T-helper 2 cell treated with Interferon-gamma antibody and Interleukin-4, amounts not matched to agents 5 μg/mL and 100 μg/mL, for 36 hours (primary cell): ENCODE measurements around the gene IGFALS.
"Not testable (repeated sequence)": the region's sequence is repeated elsewhere in the genome, so short reads cannot be mapped to it uniquely, and the experiment has no call there.

Experiments
- DNase-seq: peaks from one replicate; pipeline ENCODE4 v3.0.0; 2021; ENCODE audit warnings: low spot score
- H3K27ac Mint-ChIP-seq: one replicate; pipeline ENCODE4 v1.8.0; 2021; ENCODE audit warnings: mild to moderate bottlenecking, mixed read lengths
- H3K27me3 Mint-ChIP-seq: one replicate; pipeline ENCODE4 v1.8.0; 2021; ENCODE audit warnings: low read depth, mixed read lengths
- H3K36me3 Mint-ChIP-seq: one replicate; pipeline ENCODE4 v1.8.0; 2021; ENCODE audit warnings: low read depth, mixed read lengths
- H3K4me1 Mint-ChIP-seq: one replicate; pipeline ENCODE4 v1.8.0; 2021; ENCODE audit warnings: low read depth, mixed read lengths
- H3K4me3 Mint-ChIP-seq: one replicate; pipeline ENCODE4 v1.8.0; 2022; ENCODE audit warnings: mild to moderate bottlenecking, moderate library complexity, mixed read lengths
- H3K9me3 Mint-ChIP-seq: one replicate; pipeline ENCODE4 v1.8.0; 2021; ENCODE audit warnings: mixed read lengths

The IGFALS gene

GRCh38 chr16:1809281-1809801, 15.8 kb upstream of the IGFALS start:
- Mint-ChIP-seq H3K9me3 (no peaks in the 10 kb centered on the region), H3K4me3 (no peak overlapping the region), H3K4me1 (peaks cover 6% of the 10 kb centered on the region), H3K36me3 (peaks cover 21% of the 10 kb centered on the region), H3K27me3 (no peaks in the 10 kb centered on the region), H3K27ac (no peak overlapping the region)
- no peak for DNase-seq

- no peak for DNase-seq
- Mint-ChIP-seq H3K4me3 (no peak overlapping the region), H3K36me3 (peaks cover 21% of the 10 kb centered on the region), H3K9me3 (no peaks in the 10 kb centered on the region), H3K4me1 (peaks cover 6% of the 10 kb centered on the region), H3K27ac (no peak overlapping the region), H3K27me3 (no peaks in the 10 kb centered on the region)
Observed at GRCh38 chr16:1808691-1809090, 15.2 kb upstream of the IGFALS start.

GRCh38 chr16:1807626-1808025, 14.1 kb upstream of the IGFALS start:
- no peak overlapping the region for H3K27ac Mint-ChIP-seq
- H3K9me3 Mint-ChIP-seq, result no peaks in the 10 kb centered on the region
- H3K4me1 Mint-ChIP-seq, result peaks cover 2% of the 10 kb centered on the region
- H3K27me3 Mint-ChIP-seq, result no peaks in the 10 kb centered on the region
- no peak for DNase-seq
- peaks cover 15% of the 10 kb centered on the region for H3K36me3 Mint-ChIP-seq
- no peak overlapping the region for H3K4me3 Mint-ChIP-seq

GRCh38 chr16:1800701-1801100, 7.2 kb upstream of the IGFALS start:
- no peak overlapping the region for H3K4me3 Mint-ChIP-seq
- peaks cover 13% of the 10 kb centered on the region for H3K9me3 Mint-ChIP-seq
- DNase-seq, result no peak
- peaks cover 2% of the 10 kb centered on the region for H3K36me3 Mint-ChIP-seq
- no peaks in the 10 kb centered on the region for H3K4me1 Mint-ChIP-seq
- no peaks in the 10 kb centered on the region for H3K27me3 Mint-ChIP-seq
- no peak overlapping the region for H3K27ac Mint-ChIP-seq

GRCh38 chr16:1799263-1799662, 5.8 kb upstream of the IGFALS start:
- not testable (repeated sequence) for H3K27me3 Mint-ChIP-seq, H3K4me3 Mint-ChIP-seq, H3K27ac Mint-ChIP-seq, H3K4me1 Mint-ChIP-seq, H3K36me3 Mint-ChIP-seq, DNase-seq
- H3K9me3 Mint-ChIP-seq, result peaks cover 13% of the 10 kb centered on the region

- Mint-ChIP-seq H3K9me3 (peaks cover 13% of the 10 kb centered on the region), H3K4me3 (no peak overlapping the region), H3K27me3 (no peaks in the 10 kb centered on the region), H3K27ac (no peak overlapping the region), H3K36me3 (peaks cover 4% of the 10 kb centered on the region), H3K4me1 (no peaks in the 10 kb centered on the region)
- DNase-seq, result no peak
Observed at GRCh38 chr16:1794908-1795666, 1.6 kb upstream of the IGFALS start.

- DNase-seq, result no peak
- H3K27me3 Mint-ChIP-seq, result no peaks in the 10 kb centered on the region
- no peak overlapping the region for H3K4me3 Mint-ChIP-seq
- H3K36me3 Mint-ChIP-seq, result peaks cover 4% of the 10 kb centered on the region
- H3K4me1 Mint-ChIP-seq, result no peaks in the 10 kb centered on the region
- H3K27ac Mint-ChIP-seq, result no peak overlapping the region
- H3K9me3 Mint-ChIP-seq, result peaks cover 10% of the 10 kb centered on the region
Observed at GRCh38 chr16:1794221-1794871, 841 bp upstream of the IGFALS start.

GRCh38 chr16:1792836-1793577, 498 bp downstream of the IGFALS start:
- Mint-ChIP-seq H3K9me3 (peaks cover 3% of the 10 kb centered on the region), H3K36me3 (peaks cover 6% of the 10 kb centered on the region), H3K27me3 (no peaks in the 10 kb centered on the region), H3K27ac (no peak overlapping the region), H3K4me1 (no peaks in the 10 kb centered on the region), H3K4me3 (no peak overlapping the region)
- DNase-seq, result no peak

- no peak overlapping the region for H3K4me3 Mint-ChIP-seq
- H3K27me3 Mint-ChIP-seq, result no peaks in the 10 kb centered on the region
- H3K9me3 Mint-ChIP-seq, result peaks cover 1% of the 10 kb centered on the region
- H3K27ac Mint-ChIP-seq, result no peak overlapping the region
- H3K4me1 Mint-ChIP-seq, result no peaks in the 10 kb centered on the region
- DNase-seq, result no peak
- peaks cover 4% of the 10 kb centered on the region for H3K36me3 Mint-ChIP-seq
Observed at GRCh38 chr16:1791943-1792812, 1.3 kb downstream of the IGFALS start.

- Mint-ChIP-seq H3K4me1 (no peaks in the 10 kb centered on the region), H3K27ac (no peak overlapping the region), H3K27me3 (no peaks in the 10 kb centered on the region), H3K36me3 (peaks cover 3% of the 10 kb centered on the region), H3K9me3 (no peaks in the 10 kb centered on the region), H3K4me3 (no peak overlapping the region)
- no peak for DNase-seq
Observed at GRCh38 chr16:1791256-1791942, 2.1 kb downstream of the IGFALS start.

GRCh38 chr16:1790611-1791255, 2.8 kb downstream of the IGFALS start:
- peak; percentile 3 for DNase-seq
- Mint-ChIP-seq H3K4me3 (no peak overlapping the region), H3K4me1 (no peaks in the 10 kb centered on the region), H3K9me3 (no peaks in the 10 kb centered on the region), H3K27me3 (no peaks in the 10 kb centered on the region), H3K27ac (no peak overlapping the region), H3K36me3 (peaks cover 3% of the 10 kb centered on the region)

GRCh38 chr16:1790261-1790610, 3.3 kb downstream of the IGFALS start:
- no peak overlapping the region for H3K27ac Mint-ChIP-seq
- peaks cover 3% of the 10 kb centered on the region for H3K36me3 Mint-ChIP-seq
- H3K9me3 Mint-ChIP-seq, result no peaks in the 10 kb centered on the region
- DNase-seq, result no peak
- no peaks in the 10 kb centered on the region for H3K27me3 Mint-ChIP-seq
- no peaks in the 10 kb centered on the region for H3K4me1 Mint-ChIP-seq
- H3K4me3 Mint-ChIP-seq, result no peak overlapping the region

- Mint-ChIP-seq H3K4me3 (no peak overlapping the region), H3K36me3 (peaks cover 6% of the 10 kb centered on the region), H3K4me1 (no peaks in the 10 kb centered on the region), H3K27ac (no peak overlapping the region), H3K9me3 (no peaks in the 10 kb centered on the region), H3K27me3 (no peaks in the 10 kb centered on the region)
- DNase-seq, result no peak
Observed at GRCh38 chr16:1789643-1790045, 3.9 kb downstream of the IGFALS start.
